Right lobe of liver (tissue), 4 donors: ENCODE measurements around the gene C1orf116.

Source experiments
- CTCF ChIP-seq, 4 donors: fragments of 200-600 bp in 3 of 4; fragments of 450-650 bp in 1 of 4; IDR thresholded peaks; one replicate each; pipeline versions ENCODE4 v1.5.1 to v1.8.0; 2016 to 2022; ENCODE audit warnings: antibody characterized with exemption in 4 of 4, mild to moderate bottlenecking in 2 of 4
- POLR2A ChIP-seq: fragments of 450-650 bp; IDR thresholded peaks from one replicate; pipeline ENCODE4 v1.6.1; 2017; ENCODE audit warnings: antibody characterized with exemption, mild to moderate bottlenecking
- donor health status: DM: no; HTN: no; CAD: no.
- donor health status: DM: no; HTN: no; CAD: no.
- donor health status: DM: no; HTN: yes; CAD: no.

GRCh38 chr1:207006914-207007313, 25.6 kb downstream of the C1orf116 start:
- no peak for TF ChIP-seq POLR2A
- no peak for TF ChIP-seq CTCF (IDR thresholded peaks at IDR 0.05)
